ENCODE measurements around the gene MYZAP. TPM values are rescaled to one million over a fixed set of nuclear protein-coding genes. Genes with fewer than 3 reads are reported as not detected.

The MYZAP gene
- total RNA-seq, 4 donors from 2014 or later, result 7.7 to 21.4 (median 19.4) TPM

DNA sequence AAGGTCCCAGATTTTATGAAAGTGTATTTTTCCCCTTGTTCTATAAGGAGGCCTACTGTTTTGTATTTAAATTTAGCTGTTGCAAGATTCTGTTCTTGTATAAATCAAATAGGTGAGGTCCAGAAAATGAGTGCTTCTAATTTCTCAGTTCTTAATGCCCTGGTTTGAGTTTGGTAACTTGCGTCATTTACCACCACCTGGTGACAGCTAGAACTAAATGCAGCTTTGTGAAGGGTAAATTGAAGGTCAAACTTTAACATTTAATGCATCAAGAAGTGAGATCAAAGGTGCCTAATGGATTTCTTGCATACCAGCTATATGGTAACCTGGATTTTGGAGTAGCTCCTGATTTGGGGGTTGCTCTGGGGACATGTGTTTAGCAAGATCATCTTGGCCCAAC is 64.1 kb downstream of the MYZAP start:
- TF ChIP-seq, protein P1, sequence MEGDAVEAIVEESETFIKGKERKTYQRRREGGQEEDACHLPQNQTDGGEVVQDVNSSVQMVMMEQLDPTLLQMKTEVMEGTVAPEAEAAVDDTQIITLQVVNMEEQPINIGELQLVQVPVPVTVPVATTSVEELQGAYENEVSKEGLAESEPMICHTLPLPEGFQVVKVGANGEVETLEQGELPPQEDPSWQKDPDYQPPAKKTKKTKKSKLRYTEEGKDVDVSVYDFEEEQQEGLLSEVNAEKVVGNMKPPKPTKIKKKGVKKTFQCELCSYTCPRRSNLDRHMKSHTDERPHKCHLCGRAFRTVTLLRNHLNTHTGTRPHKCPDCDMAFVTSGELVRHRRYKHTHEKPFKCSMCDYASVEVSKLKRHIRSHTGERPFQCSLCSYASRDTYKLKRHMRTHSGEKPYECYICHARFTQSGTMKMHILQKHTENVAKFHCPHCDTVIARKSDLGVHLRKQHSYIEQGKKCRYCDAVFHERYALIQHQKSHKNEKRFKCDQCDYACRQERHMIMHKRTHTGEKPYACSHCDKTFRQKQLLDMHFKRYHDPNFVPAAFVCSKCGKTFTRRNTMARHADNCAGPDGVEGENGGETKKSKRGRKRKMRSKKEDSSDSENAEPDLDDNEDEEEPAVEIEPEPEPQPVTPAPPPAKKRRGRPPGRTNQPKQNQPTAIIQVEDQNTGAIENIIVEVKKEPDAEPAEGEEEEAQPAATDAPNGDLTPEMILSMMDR (IDR thresholded peaks at IDR 0.05), result no peak
- TF ChIP-seq POLR2A (IDR thresholded peaks at IDR 0.05), result no peak
- WGBS, 2 donors, result 92 to 100% methylated on average over 1 of the region's 1 CpG
- no peak for DNase-seq (ENCODE audit: low spot score in 2 of 2)
- intact Hi-C loops (cut with DNase I; ENCODE audit: low total_unique reads), result no loop called here
- H3K4me3 ChIP-seq (ENCODE audit: low read depth, poor library complexity, severe bottlenecking), result no peak overlapping the region

DNA sequence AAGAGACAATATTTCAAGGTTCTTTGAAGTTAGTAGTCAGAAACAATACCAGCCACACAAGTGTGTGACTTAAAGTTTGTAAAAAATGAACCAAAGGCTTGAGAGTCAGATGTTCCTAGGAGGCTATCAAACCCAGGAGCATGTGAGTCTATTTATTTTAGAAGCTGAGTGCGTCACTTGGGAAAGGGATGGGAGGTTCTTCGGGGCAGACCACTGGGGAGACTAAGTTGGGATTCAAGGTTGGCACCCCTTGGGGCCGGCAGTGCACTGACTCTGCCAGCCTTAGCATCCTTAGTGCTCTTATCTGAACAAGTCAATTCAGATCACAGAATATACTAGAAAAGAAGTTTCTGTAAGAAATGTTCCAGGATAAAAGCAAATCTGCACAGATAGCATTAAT is 64.7 kb downstream of the MYZAP start:
- TF ChIP-seq POLR2A (IDR thresholded peaks at IDR 0.05), result no peak
- TF ChIP-seq, protein P1 (IDR thresholded peaks at IDR 0.05), result no peak
- H3K4me3 ChIP-seq (ENCODE audit: low read depth, poor library complexity, severe bottlenecking), result no peak overlapping the region
- no peak for DNase-seq (ENCODE audit: low spot score in 2 of 2)
- intact Hi-C loops (cut with DNase I; ENCODE audit: low total_unique reads), result no loop called here
- WGBS, 2 donors, result 91 to 98% methylated on average over 3 of the region's 3 CpGs

DNA sequence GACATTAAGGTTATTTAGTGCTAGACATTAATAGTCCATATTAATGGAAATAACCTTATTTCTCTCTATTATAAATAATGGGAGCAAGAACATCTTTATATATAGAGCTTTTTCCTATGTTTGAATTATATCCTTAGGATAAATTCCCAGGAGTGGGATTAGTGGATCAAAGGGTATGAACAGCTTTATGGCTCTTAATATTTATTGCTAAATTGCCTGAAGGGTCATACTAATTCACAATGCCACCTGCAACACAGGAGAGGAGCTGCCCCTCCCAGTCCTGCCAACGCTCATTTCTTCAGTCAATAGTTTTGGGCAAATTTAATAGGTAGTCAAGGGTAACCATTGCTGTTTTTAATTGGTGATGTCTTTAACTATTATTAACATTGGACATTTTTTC is 65.9 kb downstream of the MYZAP start:
- 70 to 75% methylated on average over 1 of the region's 1 CpG for WGBS, 2 donors
- no peak overlapping the region for H3K4me3 ChIP-seq (ENCODE audit: low read depth, poor library complexity, severe bottlenecking)
- TF ChIP-seq, protein P1 (IDR thresholded peaks at IDR 0.05), result no peak
- TF ChIP-seq POLR2A (IDR thresholded peaks at IDR 0.05), result no peak
- intact Hi-C loops (cut with DNase I; ENCODE audit: low total_unique reads), result no loop called here
- no peak for DNase-seq (ENCODE audit: low spot score in 2 of 2)

DNA sequence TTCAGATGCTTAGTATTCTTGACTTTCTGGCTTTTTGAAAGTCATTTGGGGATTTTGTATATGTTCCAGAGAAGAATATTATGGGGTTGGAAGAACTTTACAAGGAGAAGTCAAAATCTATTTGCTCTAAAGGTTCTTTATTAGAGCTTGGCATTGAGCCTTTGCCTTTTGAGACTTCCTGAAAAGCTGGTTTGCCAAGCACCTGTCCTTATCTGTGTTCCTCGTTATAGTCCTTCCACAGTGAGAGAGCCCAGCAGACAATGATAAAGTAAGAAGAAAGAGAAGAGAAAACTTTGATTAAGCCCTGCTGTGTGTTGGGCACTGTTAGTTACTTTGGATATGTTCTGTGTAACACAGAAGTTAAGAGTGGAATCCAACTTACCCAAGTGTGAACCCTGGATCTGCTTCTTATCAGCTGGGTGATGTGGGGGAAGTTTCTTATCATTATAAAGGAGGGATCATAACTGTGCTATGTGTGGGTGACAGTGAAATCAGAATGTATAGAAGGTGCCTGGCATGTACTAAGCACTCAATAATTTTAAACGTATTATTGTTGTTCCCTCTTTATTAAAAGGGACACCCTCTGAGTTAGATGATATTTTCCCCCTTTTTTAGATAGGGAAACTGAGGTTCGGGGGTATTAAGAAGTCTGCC is 70.5 kb downstream of the MYZAP start:
- TF ChIP-seq POLR2A (IDR thresholded peaks at IDR 0.05), result no peak
- TF ChIP-seq, protein P1 (IDR thresholded peaks at IDR 0.05), result no peak
- DNase-seq (ENCODE audit: low spot score in 2 of 2), result no peak
- no peak overlapping the region for H3K4me3 ChIP-seq (ENCODE audit: low read depth, poor library complexity, severe bottlenecking)
- intact Hi-C loops (cut with DNase I; ENCODE audit: low total_unique reads), result no loop called here
- WGBS, 2 donors, result 74 to 81% methylated on average over 3 of the region's 3 CpGs

DNA sequence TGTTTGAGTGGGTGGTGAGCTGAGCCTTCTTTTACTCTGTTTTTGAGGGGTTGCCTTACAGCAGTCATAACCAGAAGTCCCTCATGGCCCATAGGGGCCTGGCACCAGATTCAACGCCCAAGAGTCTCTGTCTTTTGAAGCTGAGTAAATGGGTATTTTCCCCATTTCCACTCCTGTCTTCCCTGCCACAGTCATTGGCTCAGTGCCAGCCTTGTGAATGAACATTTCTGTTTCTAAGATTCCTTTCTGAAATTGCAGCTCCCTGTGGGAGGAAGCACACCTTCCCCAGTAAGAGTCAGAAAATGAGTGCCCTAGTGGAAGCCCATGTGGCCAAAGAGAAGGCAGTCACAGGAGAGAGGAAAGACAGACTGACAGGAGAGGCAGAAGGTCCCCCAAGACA is 71.1 kb downstream of the MYZAP start:
- TF ChIP-seq POLR2A (IDR thresholded peaks at IDR 0.05), result no peak
- TF ChIP-seq, protein P1 (IDR thresholded peaks at IDR 0.05), result no peak
- no peak for DNase-seq (ENCODE audit: low spot score in 2 of 2)
- H3K4me3 ChIP-seq (ENCODE audit: low read depth, poor library complexity, severe bottlenecking), result no peak overlapping the region
- intact Hi-C loops (cut with DNase I; ENCODE audit: low total_unique reads), result no loop called here
- 67 to 80% methylated on average over 1 of the region's 1 CpG for WGBS, 2 donors

DNA sequence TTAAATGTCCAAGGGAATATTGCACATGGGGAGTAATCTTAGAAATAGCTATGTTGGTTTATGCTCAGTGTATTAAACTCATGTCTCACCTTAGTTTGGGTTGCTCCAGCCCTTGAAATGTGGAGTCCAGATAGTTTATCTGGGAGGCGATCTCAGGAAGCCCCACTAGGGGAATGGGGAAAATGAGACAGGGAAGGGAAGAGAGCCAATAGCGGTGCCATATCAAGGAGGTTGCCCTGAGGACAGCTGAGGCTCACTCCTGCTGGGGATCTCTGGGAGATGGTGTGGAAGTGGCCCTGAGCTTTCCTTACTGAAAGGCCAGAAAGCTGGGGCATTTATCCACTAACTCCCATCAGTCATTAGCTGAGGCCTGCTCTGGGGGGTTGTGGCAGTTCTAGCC is 71.6 kb downstream of the MYZAP start:
- WGBS, 2 donors, result 95 to 97% methylated on average over 2 of the region's 2 CpGs
- intact Hi-C loops (cut with DNase I; ENCODE audit: low total_unique reads), result no loop called here
- no peak for DNase-seq (ENCODE audit: low spot score in 2 of 2)
- H3K4me3 ChIP-seq (ENCODE audit: low read depth, poor library complexity, severe bottlenecking), result no peak overlapping the region
- TF ChIP-seq POLR2A (IDR thresholded peaks at IDR 0.05), result no peak
- TF ChIP-seq, protein P1 (IDR thresholded peaks at IDR 0.05), result no peak

Data from lower leg skin (tissue), 4 donors.